ENCODE measurements around the gene DNTTIP2. TPM values are rescaled to one million over a fixed set of nuclear protein-coding genes. Genes with fewer than 3 reads are reported as not detected.

Gene DNTTIP2
- total and polyA plus RNA-seq, 9 of the 15 experiments (the other 6 are each of a cell fraction or from before 2014, with no cell fraction given): 50.4 to 138 (median 97.0) TPM

- TF ChIP-seq HEY1 (CRISPR knock-in tag; IDR thresholded peaks at IDR 0.05; ENCODE audit: borderline replicate concordance) (no peak), ZNF644 (tag; IDR thresholded peaks at IDR 0.05; ENCODE audit: low read depth) (0 out of 2 replicates have a peak, but pooled peaks have one; percentile 19), C11orf30 (IDR thresholded peaks at IDR 0.05; ENCODE audit: low read depth) (peak; percentile 99), E2F8 (IDR thresholded peaks at IDR 0.05; ENCODE audit: low read depth, partially characterized antibody) (peak; percentile 85), MTA2 (IDR thresholded peaks at IDR 0.05; ENCODE audit: low read depth) (no peak), RCOR1 (IDR thresholded peaks at IDR 0.05; ENCODE audit: borderline replicate concordance in 1 of 2, low read depth in 2 of 2, low read length in 2 of 2) (0 out of 4 replicates have a peak, but pooled peaks of 1 of the 2 experiments have one; percentile 28), GTF2E2 (tag; IDR thresholded peaks at IDR 0.05) (peak; percentile 89), THAP12 (CRISPR knock-in tag; IDR thresholded peaks at IDR 0.05) (peak; percentile 56; the same call in 1 of the 2 replicates), L3MBTL2 (IDR thresholded peaks at IDR 0.05) (0 out of 2 replicates have a peak, but pooled peaks have one; percentile 31), SUPT5H (IDR thresholded peaks at IDR 0.05) (peak; percentile 95), RBBP5 (IDR thresholded peaks at IDR 0.05; ENCODE audit: borderline replicate concordance, insufficient read depth, low read length, poor library complexity, severe bottlenecking) (peak; percentile 96), PCBP2 (IDR thresholded peaks at IDR 0.05; ENCODE audit: low read depth, low read length, poor library complexity, severe bottlenecking) (no peak), TCF15 (CRISPR knock-in tag; IDR thresholded peaks at IDR 0.05) (no peak), TBP (optimal IDR thresholded peaks at IDR 0.05; ENCODE audit: low read depth, low read length) (peak; percentile 87), RERE (CRISPR knock-in tag; IDR thresholded peaks at IDR 0.05; ENCODE audit: borderline replicate concordance) (no peak)
Observed at GRCh38 chr1:93878889-93879586, at the start of gene DNTTIP2 (continued).

Data from K562 (cell line).